Fibroblast of the conjunctiva (primary cell): ENCODE data around the gene ZNF584.

Source experiments
- DNase-seq: peaks from one replicate; pipeline ENCODE4 v3.0.0-alpha.2; 2010; ENCODE audit warnings: low read depth

The ZNF584 gene

GRCh38 chr19:58385891-58386575 lies 22.4 kb upstream of the ZNF584 start:
- DNase-seq, result no peak

DNA sequence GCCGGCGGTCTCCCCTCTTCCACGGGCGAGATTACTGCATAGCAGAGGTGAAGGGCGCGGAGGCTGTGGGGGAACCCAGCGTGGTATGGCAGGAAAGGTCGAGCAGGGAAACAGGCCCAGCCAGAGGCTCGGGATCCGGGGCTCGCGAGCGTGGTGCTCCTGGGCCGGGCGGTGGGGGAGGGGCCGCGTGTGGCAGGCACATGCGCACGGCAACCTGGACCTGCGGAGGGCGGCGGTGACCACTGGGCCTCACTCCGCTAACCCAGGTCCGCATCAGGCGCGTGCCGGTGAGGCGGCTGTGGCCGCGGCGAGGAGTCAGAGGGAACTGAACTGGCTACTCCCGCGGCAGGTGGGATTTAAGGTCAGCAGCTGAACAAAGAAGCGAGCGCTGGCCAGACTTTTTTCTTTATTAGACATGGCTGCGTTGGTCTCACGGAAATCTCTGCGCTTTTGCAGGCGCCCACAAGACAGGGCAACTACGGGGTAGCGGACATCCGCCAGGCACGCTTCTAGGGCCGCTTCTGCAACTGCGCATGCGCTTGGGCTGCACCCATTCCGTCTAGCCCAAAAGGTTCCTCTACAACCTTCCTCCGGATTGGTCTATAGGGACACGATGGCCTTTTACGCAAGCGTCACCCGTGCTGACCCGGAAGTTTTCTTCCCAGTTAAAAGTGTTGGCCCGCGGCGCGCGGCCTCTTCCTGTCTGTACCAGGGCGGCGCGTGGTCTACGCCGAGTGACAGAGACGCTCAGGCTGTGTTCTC lies 21.7 kb upstream of the ZNF584 start, which contains the start of gene RPS5:
TSS of gene RPS5 (plus strand) at position 694 of the 762 bp plus-strand sequence. CDS start 869 bp downstream, outside the sequence.
- DNase-seq, result peak; percentile 99

- no peak for DNase-seq
These were observed 20.9 kb upstream of the ZNF584 start for GRCh38 chr19:58387338-58388174.

- no peak for DNase-seq
These were observed 20.3 kb upstream of the ZNF584 start for GRCh38 chr19:58388175-58388526.

DNA sequence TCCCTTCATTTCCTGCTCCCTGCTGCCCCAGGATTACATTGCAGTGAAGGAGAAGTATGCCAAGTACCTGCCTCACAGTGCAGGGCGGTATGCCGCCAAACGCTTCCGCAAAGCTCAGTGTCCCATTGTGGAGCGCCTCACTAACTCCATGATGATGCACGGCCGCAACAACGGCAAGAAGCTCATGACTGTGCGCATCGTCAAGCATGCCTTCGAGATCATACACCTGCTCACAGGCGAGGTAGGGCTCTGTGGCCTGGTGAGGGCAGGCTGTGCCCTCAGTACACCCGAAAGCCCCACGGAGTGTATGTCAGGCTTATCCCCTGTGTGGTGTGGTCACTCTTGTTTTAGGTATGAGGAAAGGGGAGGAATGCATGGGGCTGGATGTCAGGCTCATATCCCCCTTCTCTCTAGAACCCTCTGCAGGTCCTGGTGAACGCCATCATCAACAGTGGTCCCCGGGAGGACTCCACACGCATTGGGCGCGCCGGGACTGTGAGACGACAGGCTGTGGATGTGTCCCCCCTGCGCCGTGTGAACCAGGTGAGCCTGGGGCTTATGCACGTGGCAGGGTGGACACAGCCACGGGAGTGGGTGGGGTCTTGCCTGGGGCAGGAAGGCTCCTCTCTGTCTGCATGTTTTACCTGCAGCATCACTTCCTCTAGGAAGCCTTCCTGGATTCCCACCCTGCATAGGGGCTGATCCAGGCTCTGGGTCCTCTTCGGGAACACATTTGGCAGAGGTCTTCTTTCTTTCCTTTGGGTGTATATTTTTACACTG lies 15.3 kb upstream of the ZNF584 start:
- no peak for DNase-seq

- DNase-seq, result no peak
These were observed 14.8 kb upstream of the ZNF584 start for GRCh38 chr19:58393725-58394033.

DNA sequence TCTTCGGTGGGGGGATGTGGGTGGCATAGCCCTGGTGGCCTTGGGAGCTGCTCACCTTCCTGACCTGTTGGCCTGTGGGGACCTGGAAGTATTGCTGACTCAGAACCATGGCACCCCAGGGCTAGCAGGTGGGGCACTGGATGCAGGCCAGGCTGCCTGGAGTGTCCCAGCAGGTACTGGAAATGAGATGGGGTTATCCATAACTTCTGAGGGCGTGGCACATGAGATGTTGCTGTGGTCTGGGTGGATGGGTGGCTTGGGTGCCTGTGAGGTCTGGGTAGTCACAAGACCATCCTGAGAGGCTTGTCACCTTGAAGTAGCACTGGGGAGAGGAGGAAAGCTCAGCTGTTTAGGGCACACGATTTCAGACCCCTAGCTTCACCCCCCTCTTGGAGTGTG lies 13.6 kb upstream of the ZNF584 start:
- no peak for DNase-seq

- DNase-seq, result no peak
These were observed 13.1 kb upstream of the ZNF584 start, which contains the start of gene RNF225 for GRCh38 chr19:58395220-58395978. Gene RNF225 (plus strand): TSS chr19:58395656. CDS start chr19:58396090, 434 bp downstream.

- no peak for DNase-seq
These were observed 12.3 kb upstream of the ZNF584 start for GRCh38 chr19:58395979-58396627.

- DNase-seq, result no peak
These were observed 11.5 kb upstream of the ZNF584 start for GRCh38 chr19:58396691-58397532.

GRCh38 chr19:58397533-58398037 lies 10.9 kb upstream of the ZNF584 start:
- DNase-seq, result no peak

DNA sequence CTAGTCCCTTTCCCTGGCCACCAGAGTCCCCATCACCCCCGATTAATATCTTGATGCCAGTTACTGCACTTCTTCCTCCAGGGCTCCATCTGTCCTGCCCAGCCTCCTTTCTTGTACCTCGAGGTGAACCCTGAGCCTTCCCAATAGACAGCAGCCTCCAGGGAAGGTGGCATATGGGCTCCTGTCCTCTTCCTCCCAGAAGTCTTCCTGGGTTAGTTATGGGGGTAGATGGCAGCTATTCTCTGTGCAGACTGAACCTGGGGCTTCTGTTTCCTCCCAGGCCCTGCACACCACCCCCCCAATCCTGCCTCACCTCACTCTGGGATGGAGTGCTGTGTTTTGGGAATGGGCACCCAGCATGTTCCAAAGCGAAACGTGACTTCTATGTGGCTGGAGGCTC lies 10.4 kb upstream of the ZNF584 start:
- DNase-seq, result no peak

- no peak for DNase-seq
These were observed 9.9 kb upstream of the ZNF584 start for GRCh38 chr19:58398545-58398944.

DNA sequence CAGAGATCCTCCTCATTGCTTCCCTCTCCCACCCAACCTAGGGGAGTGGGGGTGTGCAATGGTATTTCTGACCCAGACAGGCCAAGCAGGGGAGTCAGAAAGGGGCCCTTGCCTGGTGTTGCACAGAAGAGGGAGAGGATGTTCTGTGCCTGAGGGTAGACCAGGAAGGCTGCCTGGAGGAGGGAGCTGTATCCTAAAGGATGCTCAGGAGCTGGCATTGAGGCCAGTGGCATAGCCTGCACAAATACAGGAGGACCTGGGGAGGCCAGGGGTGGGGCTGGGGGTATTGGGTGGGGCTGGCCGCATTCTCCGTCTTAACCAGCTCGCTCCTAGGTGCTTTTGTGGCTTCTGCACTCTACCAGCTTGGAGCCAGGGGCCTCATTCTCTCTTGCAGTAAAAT lies 8.5 kb upstream of the ZNF584 start:
- no peak for DNase-seq

DNA sequence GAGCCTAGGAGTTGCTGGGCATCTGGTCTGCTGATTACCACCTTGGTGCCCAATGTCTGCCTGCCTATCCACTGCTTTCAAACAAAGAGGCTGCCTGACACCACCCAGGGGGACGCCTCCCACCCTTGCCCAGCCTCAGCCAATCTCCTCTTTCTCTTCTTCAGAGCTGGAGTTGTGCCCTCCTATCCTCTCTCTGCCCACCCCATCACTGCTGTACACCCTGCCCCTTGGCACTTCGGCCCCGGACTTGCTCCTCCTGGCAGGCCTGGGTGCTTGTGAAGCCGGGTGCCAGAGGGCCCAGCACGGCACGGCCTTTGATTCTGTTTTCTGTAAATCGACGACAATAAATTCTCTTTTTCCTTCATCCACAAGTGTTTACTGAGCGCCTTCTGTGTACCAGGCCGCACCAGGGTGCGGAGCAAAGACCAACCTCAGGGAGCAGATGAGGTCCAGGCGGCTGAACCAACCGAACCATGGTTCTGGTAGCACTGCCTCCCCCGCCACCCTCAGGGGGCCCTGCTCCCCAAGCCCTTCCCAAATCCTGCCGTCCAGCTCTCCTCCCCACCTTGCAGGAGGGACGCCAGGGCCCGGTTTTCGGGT lies 8.0 kb upstream of the ZNF584 start:
- no peak for DNase-seq

GRCh38 chr19:58400916-58401839 lies 7.3 kb upstream of the ZNF584 start:
- DNase-seq, result peak; percentile 99

DNA sequence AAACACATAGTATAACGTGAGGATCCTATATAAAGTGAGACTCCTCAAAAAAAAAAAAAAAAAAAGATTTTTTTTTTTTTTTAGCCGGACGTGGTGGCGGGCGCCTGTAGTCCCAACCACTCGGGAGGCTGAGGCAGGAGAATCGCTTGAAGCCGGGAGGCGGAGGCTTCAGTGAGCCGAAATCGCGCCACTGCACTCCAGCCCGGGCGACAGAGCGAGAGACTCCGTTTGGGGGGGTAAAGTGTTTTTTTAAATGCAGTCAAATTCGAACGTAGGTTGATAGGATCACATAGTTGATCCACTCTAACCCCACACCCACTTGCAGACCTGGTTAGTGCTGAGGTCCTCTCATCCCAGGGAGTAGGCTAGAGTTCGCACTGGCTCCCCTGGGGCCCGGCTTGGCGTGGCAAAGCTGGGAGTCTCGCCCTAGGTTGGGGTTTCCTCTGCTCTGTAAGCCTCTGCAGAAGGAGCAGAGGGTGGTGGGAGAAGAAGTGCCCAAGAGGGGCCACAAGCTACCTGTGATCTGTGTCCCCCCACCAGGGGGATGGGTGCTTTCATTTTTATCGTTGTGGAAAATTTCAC lies 6.5 kb upstream of the ZNF584 start:
- DNase-seq, result no peak
